Naive thymus-derived CD8-positive, alpha-beta T cell (primary cell): Measurements from ENCODE around the gene ACOT11. TPM values are rescaled to one million over a fixed set of nuclear protein-coding genes. Genes with fewer than 3 reads are reported as not detected.

Source experiments
- ATAC-seq, 2 donors: fragments of 150-1000 bp; cut with Tn5 transposase in 1 of 2; sonication (Bioruptor Pico), chemical (Tn5 transposase) in 1 of 2; 1 replicate in 1 of 2; 2 replicates in 1 of 2; pipeline ENCODE4 v1.10.0; 2021; ENCODE audit warnings: mild to moderate bottlenecking in 2 of 2, moderate library complexity in 2 of 2
- POLR2A ChIA-PET: fragments of 350-600 bp; sonication (Branson Sonifier 250); formaldehyde crosslinking; loops from one replicate; lab custom pipeline; 2021; ENCODE audit warnings: antibody characterized with exemption; lab: Charles Lee
- DNase-seq, 10 donors: peaks; one replicate each; pipeline versions ENCODE4 v3.0.0 to v3.0.0-alpha.2; 2020 to 2022
- H3K27ac Mint-ChIP-seq, 10 donors: one replicate each; pipeline ENCODE4 v1.8.0; 2020 to 2022; ENCODE audit warnings: mild to moderate bottlenecking in 10 of 10, mixed read lengths in 10 of 10, moderate library complexity in 4 of 10, inconsistent platforms in 1 of 10
- H3K27me3 Mint-ChIP-seq, 5 donors: one replicate each; pipeline ENCODE4 v1.8.0; 2021 to 2022; ENCODE audit warnings: mixed read lengths in 5 of 5
- H3K36me3 Mint-ChIP-seq, 3 donors: one replicate each; pipeline ENCODE4 v1.8.0; 2020 to 2022; ENCODE audit warnings: mixed read lengths in 3 of 3, mild to moderate bottlenecking in 2 of 3, inconsistent platforms in 1 of 3
- H3K4me1 Mint-ChIP-seq, 4 donors: one replicate each; pipeline ENCODE4 v1.8.0; 2021 to 2022; ENCODE audit warnings: mixed read lengths in 4 of 4
- H3K4me3 Mint-ChIP-seq, 10 donors: one replicate each; pipeline ENCODE4 v1.8.0; 2020 to 2022; ENCODE audit warnings: mild to moderate bottlenecking in 10 of 10, mixed read lengths in 10 of 10, moderate library complexity in 6 of 10, inconsistent platforms in 1 of 10
- H3K9me3 Mint-ChIP-seq, 9 donors: one replicate each; pipeline ENCODE4 v1.8.0; 2020 to 2022; ENCODE audit warnings: mixed read lengths in 9 of 9, mild to moderate bottlenecking in 3 of 9, inconsistent platforms in 1 of 9, moderate library complexity in 1 of 9
- polyA plus RNA-seq, 3 donors: library from polyadenylated mRNA; unstranded; fragments of 300-500 nt; fragmentation: Illumina TruSeq; gene quantifications; one replicate each; pipeline ENCODE4 v1.2.3, GENCODE V29; 2021
- total RNA-seq, 8 experiments: library from RNA in 2 of 8; stranded (reverse) in 2 of 8; gene quantifications; one replicate each; pipeline ENCODE4 v1.2.3 and lab custom pipeline; 2021 to 2026

Gene ACOT11
- total and polyA plus RNA-seq, 5 experiments from 2014 or later: 0.07 to 0.31 (median 0.22) TPM; not detected in 2

GRCh38 chr1:54609301-54609921, 61.4 kb downstream of the ACOT11 start:
- Mint-ChIP-seq H3K9me3 (no peaks in the 10 kb centered on the region), H3K36me3 (no peaks in the 10 kb centered on the region), H3K27ac (no peak overlapping the region), H3K27me3 (no peaks in the 10 kb centered on the region), H3K4me1 (peaks cover 9 to 18% (median 10%) of the 10 kb centered on the region in 4 donors), H3K4me3 (no peak overlapping the region)
- ATAC-seq: no peak
- no peak for DNase-seq
- POLR2A ChIA-PET: no interaction called here

DNA sequence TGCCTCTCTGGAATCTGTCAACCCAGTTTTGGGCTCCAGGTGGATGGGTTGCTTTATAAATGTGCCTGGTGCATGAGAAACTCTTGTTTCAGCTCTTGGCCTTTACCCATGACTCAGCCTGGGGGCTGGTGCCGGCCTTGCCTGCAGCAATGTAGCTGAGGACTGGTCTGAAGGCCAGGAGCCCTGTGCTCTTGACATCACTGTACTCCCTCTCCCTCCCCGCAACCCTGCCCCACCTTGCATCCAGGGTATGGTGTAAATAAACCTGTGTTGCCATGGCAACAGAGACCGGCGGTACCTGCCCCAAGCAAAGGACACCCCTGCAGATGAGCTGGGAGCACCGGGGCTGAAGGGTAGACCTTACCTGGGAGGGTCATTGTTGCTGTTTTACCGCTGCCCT, 62.0 kb downstream of the ACOT11 start:
- ATAC-seq (no peak), DNase-seq (no peak)
- H3K36me3 Mint-ChIP-seq: no peaks in the 10 kb centered on the region
- POLR2A ChIA-PET: no interaction called here
- H3K27ac Mint-ChIP-seq: no peak overlapping the region
- no peaks in the 10 kb centered on the region for H3K9me3 Mint-ChIP-seq
- H3K4me1 Mint-ChIP-seq: peaks cover 2 to 12% (median 4%) of the 10 kb centered on the region in 4 donors
- H3K4me3 Mint-ChIP-seq: no peak overlapping the region
- no peaks in the 10 kb centered on the region for H3K27me3 Mint-ChIP-seq

DNA sequence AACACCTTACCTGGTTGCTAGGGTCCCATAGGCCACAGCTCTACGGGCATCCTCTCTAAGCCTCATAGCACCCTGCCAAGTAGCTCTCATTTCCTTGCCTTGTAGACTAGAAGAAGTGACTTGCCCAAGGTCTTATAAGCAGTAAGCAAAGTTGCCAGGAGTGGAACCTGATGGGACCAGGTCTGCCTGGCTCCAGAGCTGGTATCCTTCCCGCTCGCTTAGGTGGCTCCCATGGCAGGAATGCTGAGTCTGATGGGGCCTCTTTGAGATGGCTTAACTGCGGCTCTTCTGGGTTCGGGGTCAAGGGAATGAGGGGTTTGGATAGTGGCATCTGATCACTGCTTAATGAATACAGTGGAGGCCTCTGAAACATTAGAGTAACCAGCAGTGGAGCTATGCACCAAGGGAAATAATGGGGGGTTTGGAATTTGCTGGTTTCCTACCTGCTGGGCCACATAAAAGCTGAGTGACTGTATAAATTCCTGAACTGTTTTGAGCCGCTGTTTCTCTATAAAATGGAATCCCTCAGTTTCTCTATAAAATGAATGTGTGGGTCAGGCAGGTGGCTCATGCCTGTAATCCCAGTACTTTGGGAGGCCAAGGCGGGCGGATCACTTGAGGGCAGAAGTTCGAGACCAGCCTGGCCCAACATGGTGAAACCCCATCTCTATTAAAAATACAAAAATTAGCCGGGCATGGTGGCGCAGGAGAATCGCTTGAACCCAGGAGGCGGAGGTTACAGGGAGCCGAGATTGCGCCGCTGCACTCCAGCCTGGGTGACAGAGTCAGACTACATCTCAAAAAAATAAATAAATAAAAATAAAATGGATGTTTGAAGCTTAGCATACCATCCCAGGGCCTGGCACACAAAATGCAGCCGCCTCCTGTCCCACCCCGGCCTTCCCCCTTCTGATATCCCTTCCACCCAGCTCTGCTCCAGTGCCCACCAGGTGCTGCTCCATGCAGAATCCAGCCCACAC, 62.9 kb downstream of the ACOT11 start:
- Mint-ChIP-seq H3K9me3 (no peaks in the 10 kb centered on the region), H3K36me3 (no peaks in the 10 kb centered on the region), H3K27ac (no peak overlapping the region), H3K27me3 (no peaks in the 10 kb centered on the region), H3K4me3 (no peak overlapping the region), H3K4me1 (peaks cover 0 to 4% (median 0%) of the 10 kb centered on the region in 4 donors)
- no peak for DNase-seq
- POLR2A ChIA-PET: no interaction called here
- ATAC-seq: no peak

GRCh38 chr1:54611621-54612020, 63.6 kb downstream of the ACOT11 start:
- no peak for ATAC-seq
- no peak overlapping the region for H3K4me3 Mint-ChIP-seq
- no peak for DNase-seq
- POLR2A ChIA-PET: no interaction called here
- H3K36me3 Mint-ChIP-seq: no peaks in the 10 kb centered on the region
- H3K27me3 Mint-ChIP-seq: no peaks in the 10 kb centered on the region
- no peak overlapping the region for H3K27ac Mint-ChIP-seq
- no peaks in the 10 kb centered on the region for H3K4me1 Mint-ChIP-seq
- H3K9me3 Mint-ChIP-seq: no peaks in the 10 kb centered on the region

GRCh38 chr1:54614024-54614423, 66.0 kb downstream of the ACOT11 start:
- Mint-ChIP-seq H3K4me1 (no peaks in the 10 kb centered on the region), H3K4me3 (no peak overlapping the region), H3K9me3 (no peaks in the 10 kb centered on the region), H3K27me3 (no peaks in the 10 kb centered on the region), H3K27ac (no peak overlapping the region), H3K36me3 (no peaks in the 10 kb centered on the region)
- DNase-seq: no peak
- POLR2A ChIA-PET: no interaction called here
- ATAC-seq: no peak

DNA sequence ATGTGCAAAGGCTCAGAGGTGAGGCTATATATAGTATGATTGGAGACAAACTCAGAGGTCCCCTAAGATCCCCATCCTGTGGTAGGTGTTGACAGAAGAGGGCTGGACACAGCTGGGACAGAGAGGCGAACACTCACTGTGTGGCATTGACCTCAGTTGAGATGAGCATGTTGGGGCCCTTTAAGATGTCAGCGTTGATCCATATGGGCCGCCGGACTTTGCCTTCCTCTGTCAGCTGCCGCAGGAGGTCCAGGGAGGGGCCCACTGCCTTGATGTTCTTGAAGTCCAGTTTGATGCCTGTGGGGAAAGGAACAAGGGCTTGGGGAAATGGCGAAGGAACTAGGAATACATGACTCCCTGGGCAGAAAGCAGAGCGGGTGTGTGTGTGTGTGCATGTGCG, 66.5 kb downstream of the ACOT11 start:
- ATAC-seq (no peak), DNase-seq (no peak)
- Mint-ChIP-seq H3K9me3 (no peaks in the 10 kb centered on the region), H3K4me3 (no peak overlapping the region), H3K27me3 (no peaks in the 10 kb centered on the region), H3K4me1 (no peaks in the 10 kb centered on the region), H3K27ac (no peak overlapping the region), H3K36me3 (no peaks in the 10 kb centered on the region)
- POLR2A ChIA-PET: no interaction called here

GRCh38 chr1:54615531-54616279, 67.7 kb downstream of the ACOT11 start:
- no peak for DNase-seq
- POLR2A ChIA-PET: no interaction called here
- Mint-ChIP-seq H3K9me3 (no peaks in the 10 kb centered on the region), H3K27me3 (peaks cover 0 to 9% (median 0%) of the 10 kb centered on the region in 5 donors), H3K4me3 (no peak overlapping the region), H3K27ac (no peak overlapping the region), H3K4me1 (no peaks in the 10 kb centered on the region), H3K36me3 (no peaks in the 10 kb centered on the region)
- no peak for ATAC-seq

DNA sequence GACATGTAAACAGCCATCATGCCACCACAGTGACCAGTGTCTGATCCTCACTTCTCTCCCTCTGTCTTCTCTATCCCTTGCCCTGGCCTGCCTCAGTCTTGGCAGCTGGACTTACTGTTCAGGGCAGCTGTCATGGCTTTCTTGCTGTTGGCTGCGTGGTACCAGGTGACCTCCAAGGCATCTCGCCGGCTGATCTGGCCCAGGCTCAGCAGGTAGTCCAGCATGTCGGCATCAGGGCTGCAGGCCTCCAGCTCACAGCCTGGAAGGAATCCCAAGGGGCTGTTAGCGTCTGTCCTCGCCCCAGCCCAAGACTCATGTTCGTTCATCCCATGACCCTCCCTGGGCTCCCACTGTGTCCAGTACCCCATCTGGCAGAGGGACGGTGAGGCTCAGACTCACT, 71.7 kb downstream of the ACOT11 start:
- Mint-ChIP-seq H3K4me3 (peak overlapping the region in 1 of 10 donors; percentile 8), H3K4me1 (no peaks in the 10 kb centered on the region), H3K27me3 (peaks cover 0 to 23% (median 0%) of the 10 kb centered on the region in 5 donors), H3K27ac (no peak overlapping the region), H3K36me3 (no peaks in the 10 kb centered on the region), H3K9me3 (peaks cover 0 to 2% (median 0%) of the 10 kb centered on the region in 9 donors)
- DNase-seq: no peak
- no peak for ATAC-seq
- POLR2A ChIA-PET: no interaction called here

DNA sequence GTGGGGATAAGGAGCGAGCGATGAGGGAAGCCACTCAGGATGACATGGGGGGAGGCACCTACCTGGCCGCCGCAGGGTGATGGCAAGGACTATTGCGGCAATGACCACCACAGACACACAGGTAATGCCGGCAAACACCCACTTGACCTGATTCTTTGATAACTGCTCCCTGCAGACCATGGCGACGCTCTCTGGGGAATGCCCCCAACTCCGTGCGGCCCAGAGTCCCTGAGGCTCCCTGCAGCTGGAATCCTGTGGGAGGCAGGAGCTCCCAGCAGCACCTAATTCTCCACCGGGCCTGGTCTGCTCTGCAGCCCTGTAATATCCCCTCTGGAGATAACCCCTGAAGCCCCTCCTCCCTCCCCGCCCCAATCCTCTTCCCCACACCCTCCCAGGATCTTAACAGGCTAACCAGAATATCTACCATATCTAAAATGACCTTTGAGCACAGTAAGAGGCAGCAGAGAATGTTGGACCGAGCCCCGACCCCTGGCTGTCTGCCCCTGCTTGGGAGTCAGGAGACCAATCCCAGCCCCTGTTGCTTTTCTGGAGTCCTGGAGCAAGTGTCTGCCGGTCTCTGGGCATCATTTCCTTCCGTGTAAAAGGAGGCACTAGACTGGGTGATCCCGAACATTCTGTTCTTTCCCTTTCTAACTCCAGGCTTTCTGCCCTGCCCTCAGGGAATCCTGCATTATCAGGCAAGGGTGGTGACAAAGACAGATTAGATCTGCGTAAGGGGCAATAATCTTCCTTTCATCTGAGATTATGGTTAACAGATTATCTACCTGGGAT, 75.4 kb downstream of the ACOT11 start, which contains the start of gene FAM151A:
FAM151A (minus strand) TSS at position 310 of the 792 bp plus-strand sequence; CDS start at position 180, 130 bp downstream.
- Mint-ChIP-seq H3K36me3 (no peaks in the 10 kb centered on the region), H3K27ac (peak within 1 kb of the TSS in 3 of 10 donors; percentile 23 to 72 (median 45)), H3K9me3 (peaks cover 0 to 2% (median 0%) of the 10 kb centered on the region in 9 donors), H3K27me3 (peaks cover 0 to 27% (median 0%) of the 10 kb centered on the region in 5 donors), H3K4me1 (no peaks in the 10 kb centered on the region), H3K4me3 (no peak within 1 kb of the TSS)
- ATAC-seq (no peak), DNase-seq (no peak)
- POLR2A ChIA-PET: no interaction called here

DNA sequence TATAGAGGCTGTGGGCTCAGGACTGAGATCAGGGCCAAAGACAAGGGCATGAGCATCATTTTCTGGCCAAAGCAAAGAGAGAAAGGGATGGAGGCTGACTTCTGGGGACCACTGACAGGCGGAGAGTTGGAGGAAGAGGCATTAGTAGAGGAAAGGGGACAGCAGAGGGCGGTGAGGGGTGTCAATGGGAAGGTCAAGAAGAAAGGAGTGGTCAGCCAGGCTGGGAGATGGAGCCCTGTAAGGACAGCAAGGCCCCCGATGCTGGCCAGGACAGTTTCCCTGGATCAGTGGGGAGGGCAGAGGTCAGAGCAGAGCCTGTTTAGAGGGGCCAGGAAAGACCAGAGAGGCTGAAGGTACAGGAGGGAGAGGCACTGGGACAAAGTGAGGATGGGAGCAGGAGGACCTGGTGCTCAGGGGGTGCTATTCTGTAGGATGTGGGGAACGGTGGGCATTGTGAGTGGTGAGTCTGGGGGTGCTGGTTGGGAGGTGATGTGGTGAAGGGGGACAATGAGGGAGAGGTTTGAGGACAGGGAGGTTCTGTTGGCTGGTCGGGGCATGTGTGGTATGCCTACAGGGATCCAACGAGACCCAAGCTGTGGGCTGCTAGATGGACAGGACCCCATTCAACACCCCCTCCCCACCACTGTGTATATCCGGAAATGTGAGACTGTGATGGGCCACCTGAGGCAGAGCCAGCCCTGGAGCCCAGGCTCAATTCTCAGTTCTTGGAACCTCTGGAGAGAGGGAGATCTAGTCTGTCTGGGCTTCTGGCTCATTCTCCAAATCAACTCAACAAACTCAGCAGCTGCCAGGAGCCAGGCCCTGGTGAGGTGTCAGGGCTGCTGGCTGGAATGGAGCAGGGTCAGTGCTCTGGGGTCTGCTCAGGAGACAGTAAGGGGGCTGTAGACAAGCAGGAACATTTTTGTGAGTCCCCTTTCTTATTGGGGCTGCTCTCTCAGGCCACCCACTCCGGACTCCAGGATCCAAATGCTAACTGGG, 76.7 kb downstream of the ACOT11 start:
- no peak for ATAC-seq
- H3K36me3 Mint-ChIP-seq: no peaks in the 10 kb centered on the region
- DNase-seq: no peak
- no peak overlapping the region for H3K4me3 Mint-ChIP-seq
- H3K27me3 Mint-ChIP-seq: peaks cover 0 to 27% (median 0%) of the 10 kb centered on the region in 5 donors
- H3K9me3 Mint-ChIP-seq: peaks cover 0 to 2% (median 0%) of the 10 kb centered on the region in 9 donors
- no peaks in the 10 kb centered on the region for H3K4me1 Mint-ChIP-seq
- H3K27ac Mint-ChIP-seq: peak overlapping the region in 1 of 10 donors; percentile 21
- POLR2A ChIA-PET: no interaction called here

DNA sequence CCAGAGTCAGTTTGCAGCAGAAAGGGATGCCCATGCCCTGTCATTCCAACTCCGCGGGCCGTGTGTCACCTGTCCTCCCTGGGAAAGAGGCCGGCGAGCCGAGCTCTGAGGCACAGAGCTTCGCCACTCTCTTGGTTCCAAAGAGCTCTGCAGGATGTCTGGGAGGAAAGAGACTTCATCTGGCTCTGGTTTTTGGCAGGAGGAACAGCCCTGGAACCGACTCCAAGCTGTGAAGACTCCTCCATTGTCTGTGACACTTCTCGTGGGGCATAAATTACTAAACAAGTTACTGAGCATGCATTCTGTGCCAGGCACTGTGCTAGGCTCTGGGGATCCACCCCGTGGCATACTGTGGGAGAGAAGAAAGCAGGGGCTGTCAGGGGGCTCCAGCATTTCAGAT, 79.2 kb downstream of the ACOT11 start:
- POLR2A ChIA-PET: no interaction called here
- Mint-ChIP-seq H3K9me3 (peaks cover 0 to 7% (median 0%) of the 10 kb centered on the region in 9 donors), H3K4me1 (no peaks in the 10 kb centered on the region), H3K27me3 (peaks cover 2 to 22% (median 3%) of the 10 kb centered on the region in 5 donors), H3K36me3 (peaks cover 0 to 2% (median 0%) of the 10 kb centered on the region in 3 donors), H3K4me3 (no peak overlapping the region), H3K27ac (no peak overlapping the region)
- DNase-seq (no peak), ATAC-seq (no peak)
